GM19239 (cell line): ENCODE results near the gene RRAD.
A peak's percentile ranks its signal among the peaks of the same experiment; 100 is the strongest.

Source experiments
- DNase-seq: peaks from one replicate; pipeline ENCODE4 v3.0.0; 2011; ENCODE audit warnings: low spot score; ENCODE audit not compliant: insufficient read length
- FAIRE-seq: peaks from 2 replicates; lab custom pipeline; 2011; peaks lifted over from hg19 to GRCh38; lab: Jason Lieb, UNC

The RRAD gene

GRCh38 chr16:66888647-66889615, 36.4 kb downstream of the RRAD start:
- no peak for FAIRE-seq
- no peak for DNase-seq

DNA sequence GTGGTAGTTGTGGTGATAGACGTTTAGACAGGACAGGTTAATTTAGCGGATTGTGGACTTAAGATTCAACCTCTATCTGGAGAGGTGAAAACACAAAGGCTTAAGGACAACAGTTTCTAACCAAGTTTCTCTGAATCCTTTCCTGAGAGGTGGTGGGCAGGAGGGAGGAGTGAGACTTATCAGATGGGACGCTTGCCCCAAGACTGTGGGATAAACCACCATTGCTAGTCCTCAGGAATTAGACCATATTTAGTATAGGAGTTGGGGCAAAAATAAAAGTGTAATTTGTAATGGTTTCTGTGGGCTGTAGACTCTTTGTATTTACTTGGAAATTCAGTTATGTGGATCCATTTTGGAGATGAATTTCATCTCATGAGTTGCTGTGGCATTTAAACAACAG, 38.4 kb downstream of the RRAD start:
- DNase-seq = no peak
- no peak for FAIRE-seq

- no peak for DNase-seq
- FAIRE-seq = no peak
Observed at GRCh38 chr16:66886321-66886720, 39.0 kb downstream of the RRAD start.

DNA sequence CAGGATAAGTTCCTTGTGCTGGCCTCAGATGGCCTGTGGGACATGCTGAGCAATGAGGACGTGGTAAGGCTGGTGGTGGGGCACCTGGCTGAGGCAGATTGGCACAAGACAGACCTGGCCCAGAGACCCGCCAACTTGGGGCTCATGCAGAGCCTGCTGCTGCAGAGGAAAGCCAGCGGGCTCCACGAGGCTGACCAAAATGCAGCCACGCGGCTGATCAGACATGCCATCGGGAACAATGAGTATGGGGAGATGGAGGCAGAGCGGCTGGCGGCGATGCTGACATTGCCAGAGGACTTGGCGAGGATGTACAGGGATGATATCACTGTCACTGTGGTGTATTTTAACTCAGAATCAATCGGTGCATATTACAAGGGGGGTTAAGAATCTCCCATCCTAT, 39.8 kb downstream of the RRAD start:
- no peak for FAIRE-seq
- no peak for DNase-seq

DNA sequence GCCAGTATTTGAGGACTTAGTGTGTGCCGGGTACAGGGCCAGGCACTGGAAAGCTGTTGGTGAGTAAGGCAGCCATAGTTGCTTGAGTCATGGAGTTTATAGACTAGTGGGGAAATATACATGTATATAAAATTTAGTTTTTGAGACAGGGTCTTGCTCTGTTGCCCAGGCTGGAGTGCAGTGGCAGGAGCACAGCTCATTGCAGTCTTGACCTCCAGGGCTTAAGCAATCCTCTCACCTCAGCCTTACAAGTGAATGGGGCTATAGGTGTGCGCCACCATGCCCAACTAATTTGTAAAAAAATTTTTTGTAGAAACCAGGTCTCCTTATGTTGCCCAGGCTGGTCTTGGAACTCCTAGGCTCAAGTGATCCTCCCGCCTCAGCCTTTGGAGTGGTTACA, 42.6 kb downstream of the RRAD start:
- FAIRE-seq (no peak), DNase-seq (no peak)

GRCh38 chr16:66881964-66882508, 43.3 kb downstream of the RRAD start:
- DNase-seq (no peak), FAIRE-seq (no peak)

DNA sequence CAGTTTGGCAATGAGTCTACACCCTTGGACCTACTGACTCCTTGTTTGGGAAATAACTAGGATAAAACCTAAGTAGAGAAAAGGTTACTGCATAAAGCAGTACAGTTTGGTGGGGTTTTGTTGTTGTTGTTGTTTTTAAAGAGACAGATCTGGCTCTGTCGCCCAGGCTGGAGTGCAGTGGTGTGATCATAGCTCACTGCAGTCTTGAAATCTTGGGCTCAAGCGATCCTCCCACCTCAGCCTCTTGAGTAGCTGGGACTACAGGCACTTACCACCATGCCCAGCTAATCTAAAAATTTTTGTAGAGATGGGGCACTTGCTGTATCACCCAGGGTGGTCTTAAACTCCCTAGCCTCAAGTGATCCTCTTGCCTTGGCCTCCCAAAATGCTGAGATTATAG, 43.8 kb downstream of the RRAD start:
- no peak for DNase-seq
- FAIRE-seq = no peak

DNA sequence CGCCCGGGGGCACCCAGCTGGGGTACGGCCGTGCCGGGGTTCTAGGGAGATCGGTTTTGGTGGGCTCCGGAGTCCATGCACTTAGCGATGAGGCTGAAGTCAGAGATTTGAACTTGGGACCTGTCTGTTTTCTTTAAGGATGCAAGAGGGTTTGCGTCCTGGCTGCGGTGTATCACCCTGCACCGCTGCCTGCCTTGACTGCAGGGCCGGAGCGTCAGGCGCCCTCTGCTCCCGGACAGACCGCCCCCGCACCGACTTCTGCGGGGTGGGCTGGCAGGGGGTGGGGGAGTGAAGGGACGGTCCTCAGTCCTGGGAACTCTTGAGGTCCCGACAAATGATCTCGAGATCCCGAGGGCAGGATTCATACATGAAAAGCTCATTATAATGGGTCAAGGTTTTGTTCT, 44.3 kb downstream of the RRAD start:
- DNase-seq = no peak
- FAIRE-seq = no peak

DNA sequence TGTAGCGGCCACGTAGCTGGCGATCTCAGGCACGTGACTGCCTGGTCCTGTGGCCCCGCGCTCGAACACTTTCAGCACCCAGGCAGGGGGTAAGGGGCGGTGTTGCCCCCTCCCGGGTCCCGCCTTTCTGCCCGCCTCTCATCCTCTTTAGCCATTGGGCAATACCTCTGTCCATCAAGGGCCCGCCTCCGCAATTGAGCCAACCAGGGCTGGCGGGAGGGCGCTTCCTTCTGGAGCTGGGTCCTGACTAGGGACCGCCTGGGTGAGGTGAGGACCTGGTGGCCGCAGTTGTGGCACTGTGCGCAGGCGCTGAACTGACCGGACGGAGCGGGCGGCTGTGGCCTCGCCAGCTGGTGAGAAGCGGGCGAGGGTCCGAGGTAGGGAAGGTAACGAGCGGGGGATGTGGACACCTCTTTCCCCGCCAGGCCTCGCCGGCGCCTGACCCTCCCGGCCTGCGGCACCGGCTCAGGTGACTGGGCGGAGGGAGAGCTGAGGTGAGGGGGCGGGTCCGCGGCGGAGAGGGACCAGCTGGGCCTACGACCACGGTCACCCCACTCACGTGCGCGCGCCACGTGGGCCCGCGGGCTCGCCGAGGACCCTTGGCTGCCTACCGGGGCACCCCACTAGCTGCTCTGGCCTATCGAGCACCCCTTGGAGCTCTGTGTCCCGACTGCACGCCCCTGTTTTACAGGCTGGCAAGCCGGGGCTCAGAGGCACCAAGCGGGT, 44.9 kb downstream of the RRAD start, which contains the start of gene PDP2:
Gene PDP2 (plus strand): TSS at position 228 of the 726 bp plus-strand sequence. CDS start 3,770 bp downstream, outside the sequence.
- FAIRE-seq (peak; percentile 91), DNase-seq (peak; percentile 85)

DNA sequence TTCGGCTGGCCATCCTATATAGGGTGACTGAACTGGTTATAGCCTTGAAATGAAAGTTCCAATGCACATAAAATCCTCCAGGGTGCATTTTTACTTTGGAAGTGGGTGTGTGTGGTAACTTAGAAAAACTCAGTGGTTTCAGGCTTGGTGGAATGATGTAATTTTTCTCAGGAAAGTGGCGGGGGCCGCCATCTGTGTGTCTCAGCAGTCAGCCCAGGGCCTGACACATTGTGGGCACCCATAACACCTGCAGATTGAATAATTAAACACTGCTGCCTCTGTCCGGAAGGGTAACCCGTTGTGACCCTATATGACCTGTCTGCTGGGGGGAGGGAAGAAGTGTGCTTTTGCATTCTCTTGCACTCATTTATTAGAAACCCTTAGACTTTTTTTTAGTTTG, 47.3 kb downstream of the RRAD start:
- FAIRE-seq (peak; percentile 80), DNase-seq (no peak)

- FAIRE-seq (no peak), DNase-seq (no peak)
Observed at GRCh38 chr16:66874079-66874775, 51.1 kb downstream of the RRAD start.

GRCh38 chr16:66873685-66874055, 51.7 kb downstream of the RRAD start:
- FAIRE-seq (no peak), DNase-seq (no peak)

DNA sequence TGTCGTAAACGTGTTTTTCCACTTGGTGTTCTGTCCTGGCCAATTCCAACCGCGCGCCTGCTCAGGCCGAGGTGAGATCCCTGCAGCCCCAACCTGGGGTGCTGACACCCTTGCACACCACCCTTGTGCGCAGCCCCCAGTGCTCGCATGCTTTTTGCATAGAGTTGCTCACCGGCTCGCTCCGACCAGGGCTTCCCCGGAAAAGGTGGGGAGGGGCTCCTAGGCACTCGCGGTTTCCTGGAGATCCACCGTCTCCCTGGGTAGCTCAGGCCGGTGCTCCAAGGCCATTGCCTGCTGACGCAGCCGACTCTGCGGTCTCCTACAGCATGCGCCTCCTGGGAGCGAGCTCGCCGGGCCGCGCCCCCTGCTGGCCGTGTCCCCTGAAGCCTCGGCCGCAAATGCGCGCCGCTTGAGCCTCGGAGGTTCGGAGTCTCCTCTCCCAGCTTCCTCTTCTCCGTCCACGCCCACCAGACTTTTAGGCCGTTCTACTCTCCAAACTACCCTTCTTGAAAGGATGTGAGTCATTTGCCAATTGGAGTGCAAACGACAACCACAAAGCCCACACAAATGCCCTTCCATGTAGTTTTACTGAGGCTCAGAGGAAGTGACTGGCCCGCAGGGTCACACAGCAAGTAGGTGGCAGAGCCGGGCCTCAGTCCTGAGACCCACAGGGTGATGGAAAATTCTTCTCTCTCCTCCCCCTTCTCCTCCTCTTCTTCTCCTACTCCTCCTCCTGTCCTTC, 52.2 kb downstream of the RRAD start:
- DNase-seq = peak; percentile 76
- FAIRE-seq = peak; percentile 93

DNA sequence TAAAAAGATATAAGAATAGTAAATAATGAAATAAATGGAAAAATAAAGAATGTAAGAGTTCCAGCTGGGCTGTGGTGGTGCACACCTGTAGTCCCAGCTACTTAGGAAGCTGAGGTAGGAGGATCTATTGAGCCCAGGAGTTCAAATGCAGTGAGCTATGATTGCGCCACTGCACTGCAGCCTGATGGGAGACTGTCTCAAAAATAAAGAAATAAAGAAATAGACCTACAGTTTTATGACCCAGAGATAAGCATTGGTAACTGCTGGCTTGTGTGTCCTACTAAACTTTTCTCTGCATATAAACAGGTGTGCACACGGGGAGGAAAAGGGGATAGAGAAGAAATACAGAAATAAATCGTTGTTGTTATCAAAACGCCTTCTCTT, 52.8 kb downstream of the RRAD start:
- DNase-seq = no peak
- no peak for FAIRE-seq

DNA sequence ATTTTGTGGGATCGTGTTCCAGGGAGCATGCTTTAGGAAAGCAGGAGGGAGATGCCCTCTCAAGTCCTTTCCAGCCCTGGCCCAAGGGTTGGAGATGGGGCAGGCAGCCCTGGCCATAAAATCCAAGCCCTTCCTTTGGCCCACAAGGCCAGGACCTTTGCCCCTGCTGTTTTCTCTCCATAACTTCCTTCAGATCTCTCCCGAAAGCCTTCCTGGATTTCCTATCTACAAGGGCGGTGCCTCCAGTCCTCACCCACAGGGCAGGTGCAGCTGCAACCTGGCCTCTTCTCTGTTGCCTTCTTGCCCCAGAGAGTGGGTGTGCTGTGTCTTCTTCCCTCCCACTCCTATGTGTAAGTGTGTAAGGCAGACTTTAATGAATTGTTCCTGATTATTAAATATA, 53.5 kb downstream of the RRAD start:
- FAIRE-seq = no peak
- no peak for DNase-seq
